K562 (cell line): ENCODE data around the gene DPM1. TPM values are rescaled to one million over a fixed set of nuclear protein-coding genes. Genes with fewer than 3 reads are reported as not detected.
A peak's percentile ranks its signal among the peaks of the same experiment; 100 is the strongest.

ENCODE experiments used
- CBX1 ChIP-seq: sonication (generic); IDR thresholded peaks from 2 replicates; pipeline ENCODE4 v1.6.1; 2016; ENCODE audit warnings: antibody characterized with exemption, low read depth, mild to moderate bottlenecking
- CC2D1A ChIP-seq: fragments of 450-650 bp; IDR thresholded peaks from 2 replicates; pipeline ENCODE4 v1.6.1; 2017; ENCODE audit warnings: mild to moderate bottlenecking
- FOXO4 ChIP-seq: fragments of 450-650 bp; formaldehyde crosslinking; IDR thresholded peaks from 2 replicates; pipeline ENCODE4 v1.4.0; 2020; ENCODE audit warnings: mild to moderate bottlenecking, moderate library complexity
- MEF2A ChIP-seq: IDR thresholded peaks from 2 replicates; pipeline ENCODE4 v1.6.1; 2011; ENCODE audit warnings: low read depth, mild to moderate bottlenecking, low read length, moderate library complexity; ENCODE audit not compliant: control insufficient read depth
- NR2C2 ChIP-seq, 2 experiments: fragments of 200-800 bp in 1 of 2; sonication (Bioruptor generic) in 1 of 2; sonication (generic) in 1 of 2; formaldehyde crosslinking in 1 of 2; IDR thresholded peaks; 2 replicates each; pipeline versions ENCODE4 v1.6.1 to v1.8.0; 2016 to 2022; ENCODE audit warnings: mild to moderate bottlenecking in 1 of 2, missing compliant biosample characterization in 1 of 2, missing genetic modification characterization in 1 of 2, missing genetic modification reagents in 1 of 2
- PRMT5 ChIP-seq: sonication (generic); formaldehyde crosslinking; IDR thresholded peaks from 2 replicates; pipeline ENCODE4 v1.5.0; 2020; ENCODE audit warnings: missing genetic modification reagents
- RB1 ChIP-seq: fragments of 450-650 bp; IDR thresholded peaks from 2 replicates; pipeline ENCODE4 v1.6.1; 2017; ENCODE audit warnings: low read depth, mild to moderate bottlenecking
- SAFB2 ChIP-seq: fragments of 200-400 bp; formaldehyde crosslinking; IDR thresholded peaks from 2 replicates; pipeline ENCODE4 v1.6.1; 2018; ENCODE audit warnings: borderline replicate concordance, low read length, low read depth, moderate library complexity; ENCODE audit not compliant: severe bottlenecking
- TSC22D4 ChIP-seq: fragments of 450-650 bp; IDR thresholded peaks from 2 replicates; pipeline ENCODE4 v1.6.1; 2016; ENCODE audit warnings: missing genetic modification characterization, missing biosample characterization, control low read depth
- ZMIZ1 ChIP-seq, 2 experiments: fragments of 150-350 bp in 1 of 2; IDR thresholded peaks; 2 replicates each; pipeline ENCODE4 v1.6.1; 2012 to 2016; ENCODE audit warnings: low read depth in 2 of 2, low read length in 2 of 2, mild to moderate bottlenecking in 1 of 2, moderate library complexity in 1 of 2
- polyA plus RNA-seq, 8 experiments: library from polyadenylated mRNA; depleted of rRNA in 4 of 8; stranded (reverse) in 5 of 8; unstranded in 3 of 8; fragments of >200 nt; fragmentation: Nextera tagmentation in 2 of 8; fragmentation: Illumina TruSeq in 1 of 8; extraction: Ambion mirVana in 2 of 8; extraction: Trizol in 1 of 8; gene quantifications; 2 replicates each; pipeline versions ENCODE4 v1.2.1 to v1.2.3, GENCODE V29; 2011 to 2014; ENCODE audit warnings: inconsistent platforms in 1 of 8, missing spikeins in 1 of 8
- total RNA-seq, 7 experiments: library from RNA; depleted of rRNA in 6 of 7; stranded (reverse); fragments of >200 nt in 6 of 7; fragmentation: Illumina TruSeq in 2 of 7; extraction: Trizol in 2 of 7; gene quantifications; 2 replicates each; pipeline versions ENCODE4 v1.2.1 to v1.2.3, GENCODE V29; 2011 to 2021; ENCODE audit warnings: low replicate concordance in 1 of 7
- TF ChIP-seq, protein P1 (sequence below): fragments of 450-650 bp; formaldehyde crosslinking; IDR thresholded peaks from 2 replicates; pipeline ENCODE4 v1.4.0; 2020; ENCODE audit warnings: mild to moderate bottlenecking, mixed read lengths

DPM1 gene
- total and polyA plus RNA-seq, 9 of the 15 experiments (the other 6 are each of a cell fraction or from before 2014, with no cell fraction given): 75.2 to 190 (median 153) TPM

GRCh38 chr20:50929299-50930138 lies 28.8 kb downstream of the DPM1 start (continued):
- TF ChIP-seq ZMIZ1 (IDR thresholded peaks at IDR 0.05; ENCODE audit: low read depth in 2 of 2, low read length in 2 of 2) (peak in 1 of 2 experiments; percentile 67; a peak in 1 of 4 replicates), FOXO4 (CRISPR knock-in tag) (no peak), CC2D1A (peak; percentile 72; the same call in 1 of the 2 replicates), PRMT5 (no peak), CBX1 (0 out of 2 replicates have a peak, but pooled peaks have one; percentile 63), RB1 (peak; percentile 87), NR2C2 (CRISPR knock-in tag; IDR thresholded peaks at IDR 0.05) (no peak), NR2C2 (tag; IDR thresholded peaks at IDR 0.05) (no peak), SAFB2 (no peak), TSC22D4 (tag) (no peak), MEF2A (peak; percentile 60; the same call in 1 of the 2 replicates)
- TF ChIP-seq, protein P1, sequence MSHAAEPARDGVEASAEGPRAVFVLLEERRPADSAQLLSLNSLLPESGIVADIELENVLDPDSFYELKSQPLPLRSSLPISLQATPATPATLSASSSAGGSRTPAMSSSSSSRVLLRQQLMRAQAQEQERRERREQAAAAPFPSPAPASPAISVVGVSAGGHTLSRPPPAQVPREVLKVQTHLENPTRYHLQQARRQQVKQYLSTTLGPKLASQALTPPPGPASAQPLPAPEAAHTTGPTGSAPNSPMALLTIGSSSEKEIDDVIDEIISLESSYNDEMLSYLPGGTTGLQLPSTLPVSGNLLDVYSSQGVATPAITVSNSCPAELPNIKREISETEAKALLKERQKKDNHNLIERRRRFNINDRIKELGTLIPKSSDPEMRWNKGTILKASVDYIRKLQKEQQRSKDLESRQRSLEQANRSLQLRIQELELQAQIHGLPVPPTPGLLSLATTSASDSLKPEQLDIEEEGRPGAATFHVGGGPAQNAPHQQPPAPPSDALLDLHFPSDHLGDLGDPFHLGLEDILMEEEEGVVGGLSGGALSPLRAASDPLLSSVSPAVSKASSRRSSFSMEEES (CRISPR knock-in tag): no peak
